Motor neuron (in vitro differentiated cells): ENCODE results near the gene AHNAK2. TPM values are rescaled to one million over a fixed set of nuclear protein-coding genes. Genes with fewer than 3 reads are reported as not detected.
"Not testable (repeated sequence)": the region's sequence is repeated elsewhere in the genome, so short reads cannot be mapped to it uniquely, and the experiment has no call there.

Experiments
- ATAC-seq, 8 experiments: fragments of 200-7000 bp; cut with Tn5 transposase; replicated peaks in 6 of 8; 2 replicates each; pipeline ENCODE4 v1.8.0; 2021; ENCODE audit warnings: mild to moderate bottlenecking in 8 of 8, moderate library complexity in 8 of 8
- H3K27ac ChIP-seq, 2 donors: fragments of 250-450 bp; sonication (Bioruptor Pico); 2 replicates each; pipeline ENCODE4 v1.9.0; 2021; ENCODE audit warnings: antibody characterized with exemption in 2 of 2, mild to moderate bottlenecking in 2 of 2, moderate library complexity in 1 of 2
- H3K4me1 ChIP-seq, 2 donors: fragments of 250-450 bp; sonication (Bioruptor Pico); replicated peaks in 1 of 2; 2 replicates each; pipeline ENCODE4 v1.6.1; 2021; ENCODE audit warnings: antibody characterized with exemption in 2 of 2, mild to moderate bottlenecking in 2 of 2, moderate library complexity in 1 of 2
- H3K4me3 ChIP-seq, 5 donors: fragments of 250-450 bp; sonication (Bioruptor Pico); 2 replicates each; pipeline ENCODE4 v1.9.0; 2021; ENCODE audit warnings: antibody characterized with exemption in 5 of 5, mild to moderate bottlenecking in 5 of 5, moderate library complexity in 4 of 5
- WGBS, 10 experiments: fragments of 450-650 bp; shearing (Covaris generic); methylation state at CpG; one replicate each; pipeline ENCODE4 v1.0.0; 2022; 5-methylcytosine and 5-hydroxymethylcytosine counted together
- in situ Hi-C, 9 experiments: fragments of 400-800 bp; cut with MboI; loops; one replicate each; pipeline ENCODE4 v1.15.0; 2021; ENCODE audit warnings: low sequenced_read_pairs in 9 of 9, low pct_unique_long_range_greater_than_20kb in 2 of 9; ENCODE audit not compliant: unreplicated experiment in 9 of 9
- total RNA-seq, 8 experiments: library from RNA; unstranded; fragments of 300-600 nt; gene quantifications; 2 replicates each; pipeline versions ENCODE4 v1.2.3 to v1.2.4, GENCODE V29; 2022

Gene AHNAK2
- total RNA-seq, result 10 to 100 TPM in 2 of 8 experiments, 1 to 10 TPM in 6; 1.1 to 34.2 (median 1.5) TPM

DNA sequence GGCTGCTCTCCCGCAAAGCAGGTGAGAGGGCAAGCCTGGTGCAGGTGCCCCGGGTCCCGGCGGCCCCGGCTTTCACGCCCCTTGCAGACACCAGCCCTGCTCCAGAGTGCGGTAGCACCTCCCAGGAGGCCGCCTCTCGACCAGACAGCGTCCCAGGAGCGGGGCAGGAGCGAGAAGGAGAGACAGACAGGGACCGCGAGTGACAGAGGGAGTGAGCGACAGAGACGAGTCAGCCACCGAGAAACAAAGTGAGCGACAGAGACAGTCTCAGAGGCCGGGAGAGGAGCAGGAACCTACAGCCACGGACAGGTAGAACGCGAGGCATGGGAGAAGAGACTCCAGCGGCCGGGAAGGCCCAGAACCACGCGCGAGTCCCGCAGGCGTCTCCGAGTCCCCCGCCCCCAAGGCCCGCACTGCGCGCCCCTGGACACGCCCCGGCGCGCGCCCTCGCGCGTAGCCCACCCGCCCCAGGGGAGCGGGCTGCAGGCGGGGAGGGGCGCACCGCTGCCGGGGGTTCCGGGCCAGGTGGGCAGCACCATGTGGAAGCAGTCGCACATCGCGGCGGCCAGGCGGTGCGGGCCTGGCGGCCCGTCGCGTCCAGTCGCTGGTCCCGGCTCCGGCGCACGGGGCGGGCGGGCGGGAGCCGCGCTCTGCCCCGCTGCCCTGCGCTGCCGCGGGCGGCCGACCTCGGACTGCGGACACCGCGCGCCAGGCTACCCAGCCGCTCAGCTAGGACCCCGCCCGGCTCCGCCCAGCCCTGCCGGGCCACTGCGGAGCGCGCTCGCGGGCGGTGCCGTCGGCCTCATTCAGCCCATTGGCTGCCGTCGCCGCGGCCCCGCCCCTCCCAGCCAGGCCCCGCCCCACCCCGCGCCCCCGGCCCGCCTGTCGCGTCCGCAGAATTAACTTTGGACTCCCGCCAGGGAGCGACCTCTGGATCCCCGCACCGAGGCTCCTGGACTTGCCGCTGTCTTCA is at the start of gene AHNAK2:
TSS of gene AHNAK2 (minus strand) at position 694 of the 973 bp plus-strand sequence. CDS start at position 557, 137 bp downstream.
- Histone ChIP-seq H3K4me1 (peaks cover 8 to 31% of the 10 kb centered on the region in 2 donors), H3K27ac (no peak within 1 kb of the TSS), H3K4me3 (peak within 1 kb of the TSS; percentile 36 to 49 (median 40))
- 2 to 100% methylated on average over 1 to 7 of the region's 111 CpGs; no CpG with 5 or more reads in 8 of the 10 experiments for WGBS, 10 experiments
- peak; percentile 66 to 91 (median 86) for ATAC-seq
- in situ Hi-C loops, result loop anchor here in 2 of 9 experiments (10.0 kb wide), 1 partner anchor 67 kb away; no protein-coding TSS in a partner anchor

DNA sequence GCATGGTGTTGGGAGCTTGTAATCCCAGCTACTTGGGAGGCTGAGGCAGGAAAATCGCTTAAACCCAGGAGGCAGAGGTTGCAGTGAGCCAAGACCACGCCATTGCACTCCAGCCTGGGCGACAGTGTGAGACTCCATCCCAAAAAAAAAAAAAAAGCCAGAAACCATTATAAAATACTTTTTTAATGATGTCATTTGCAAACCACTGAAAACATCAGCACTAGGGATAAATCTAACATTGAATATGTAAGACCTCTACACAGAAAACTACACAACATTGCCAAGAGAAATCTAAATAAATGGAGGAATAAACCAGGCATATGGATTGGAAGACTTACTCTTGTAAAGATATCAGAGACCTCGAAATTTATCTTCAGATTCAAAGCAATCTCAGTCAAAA is 49.5 kb upstream of the AHNAK2 start:
- peak in 1 of 8 experiments; percentile 9 for ATAC-seq
- H3K4me3 ChIP-seq, H3K27ac ChIP-seq: not testable (repeated sequence)
- in situ Hi-C loops, result loop anchor here in 1 of 9 experiments (25.0 kb wide), 1 partner anchor 115 kb away; the partner anchor contains the start of gene PLD4
- 40 to 85% (median 68%) methylated on average over 1 to 4 of the region's 4 CpGs; no CpG with 5 or more reads in 1 of the 10 experiments for WGBS, 10 experiments
- H3K4me1 ChIP-seq, result peaks cover 10 to 12% of the 10 kb centered on the region in 2 donors

DNA sequence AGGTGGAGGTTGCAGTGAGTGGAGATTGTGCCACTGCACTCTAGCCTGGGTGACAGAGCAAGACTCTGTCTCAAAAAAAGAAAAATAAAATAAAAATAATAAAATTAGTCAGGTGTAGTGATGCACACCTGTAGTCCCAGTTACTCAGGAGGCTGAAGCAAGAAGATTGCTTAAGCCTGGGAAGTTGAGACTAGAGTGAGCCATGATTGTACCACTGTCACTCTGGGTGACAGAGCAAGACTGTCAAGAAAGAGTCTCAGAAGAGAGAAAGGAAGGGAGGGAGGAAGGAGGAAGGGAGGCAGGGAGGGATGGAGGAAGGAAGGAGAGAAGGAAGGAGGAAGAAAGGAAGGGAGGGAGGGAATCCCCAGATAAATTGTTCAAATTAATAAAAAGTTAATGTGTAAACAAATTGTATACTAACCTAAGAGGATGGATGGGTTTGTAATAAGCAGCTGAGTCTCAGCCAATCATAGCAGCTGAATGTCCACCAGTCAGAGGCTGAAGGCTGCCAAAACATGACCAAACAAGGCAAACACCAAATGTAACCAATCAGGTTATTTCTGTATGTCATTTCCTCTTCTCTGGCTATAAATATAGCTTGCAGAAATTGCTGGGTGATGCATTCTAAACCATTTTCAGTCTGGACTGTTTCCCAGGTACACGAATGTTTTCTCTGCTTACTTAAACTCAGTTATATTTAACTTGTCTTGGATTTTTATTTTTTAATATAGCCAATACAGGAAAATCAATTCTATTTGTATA is 48.8 kb upstream of the AHNAK2 start:
- Histone ChIP-seq H3K27ac (no peak overlapping the region), H3K4me3 (no peak overlapping the region), H3K4me1 (peaks cover 15 to 16% of the 10 kb centered on the region in 2 donors)
- 20 to 100% (median 60%) methylated on average over 1 of the region's 1 CpG; no CpG with 5 or more reads in 3 of the 10 experiments for WGBS, 10 experiments
- in situ Hi-C loops, result loop anchor here in 1 of 9 experiments (25.0 kb wide), 1 partner anchor 115 kb away; the partner anchor contains the start of gene PLD4
- peak in 1 of 8 experiments; percentile 46 for ATAC-seq

DNA sequence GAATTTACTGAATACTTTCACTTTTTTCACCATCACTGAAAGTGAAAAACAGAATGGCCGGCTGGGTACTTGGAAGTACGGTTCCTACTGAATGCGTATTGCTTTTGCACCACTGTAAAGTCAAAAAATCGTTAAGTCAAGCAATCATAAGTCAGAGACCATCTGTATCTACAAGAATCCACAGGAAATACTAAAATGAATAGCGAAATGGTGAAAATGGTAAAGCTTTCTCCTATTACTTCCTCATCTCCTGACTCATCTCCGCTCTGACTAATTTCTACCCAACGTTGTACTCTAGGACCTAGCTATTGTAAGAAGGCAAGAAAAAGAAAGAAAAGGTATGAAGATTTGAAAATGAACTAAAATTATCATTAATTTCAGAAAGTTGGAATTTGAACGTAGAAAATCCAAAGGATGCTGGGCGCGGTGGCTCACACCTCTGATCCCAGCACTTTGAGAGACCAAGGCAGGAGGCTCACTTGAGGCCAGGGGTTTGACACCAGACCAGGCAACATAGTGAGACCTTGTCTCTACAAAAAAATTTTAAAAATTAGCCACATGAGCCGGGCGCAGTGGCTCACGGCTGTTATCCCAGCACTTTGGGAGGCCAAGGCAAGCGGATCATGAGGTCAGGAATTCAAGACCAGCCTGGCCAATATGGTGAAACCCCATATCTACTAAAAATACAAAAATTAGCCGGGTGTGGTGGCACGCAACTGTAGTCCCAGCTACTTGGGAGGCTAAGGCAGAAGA is 48.0 kb upstream of the AHNAK2 start:
- peaks cover 16% of the 10 kb centered on the region in 2 donors for H3K4me1 ChIP-seq
- in situ Hi-C loops, result loop anchor here in 1 of 9 experiments (25.0 kb wide), 1 partner anchor 114 kb away; the partner anchor contains the start of gene PLD4
- H3K27ac ChIP-seq, result no peak overlapping the region
- 68 to 90% (median 81%) methylated on average over 4 to 14 of the region's 16 CpGs for WGBS, 10 experiments
- no peak for ATAC-seq
- no peak overlapping the region for H3K4me3 ChIP-seq

DNA sequence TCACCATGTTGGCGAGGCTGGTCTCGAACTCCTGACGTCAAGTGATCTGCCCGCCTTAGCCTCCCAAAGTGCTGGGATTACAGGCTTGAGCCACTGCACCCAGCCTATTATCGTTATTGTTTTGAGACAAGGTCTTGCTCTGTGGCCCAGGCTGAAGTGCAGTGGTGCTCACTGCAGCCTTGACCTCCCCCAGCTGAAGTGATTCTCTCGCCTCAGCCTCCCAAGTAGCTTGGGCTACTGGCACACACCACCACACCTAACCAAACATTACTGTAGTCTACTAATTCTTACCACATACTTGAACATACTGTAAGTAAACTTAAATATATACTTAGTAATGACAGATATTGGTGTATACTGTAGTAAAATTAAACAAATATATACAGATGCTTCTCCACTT is 47.3 kb upstream of the AHNAK2 start:
- H3K4me3 ChIP-seq, result no peak overlapping the region
- peaks cover 14% of the 10 kb centered on the region in 2 donors for H3K4me1 ChIP-seq
- 93 to 100% (median 98%) methylated on average over 1 to 6 of the region's 6 CpGs; no CpG with 5 or more reads in 4 of the 10 experiments for WGBS, 10 experiments
- no peak overlapping the region for H3K27ac ChIP-seq
- no peak for ATAC-seq
- in situ Hi-C loops, result loop anchor here in 1 of 9 experiments (25.0 kb wide), 1 partner anchor 113 kb away; the partner anchor contains the start of gene PLD4

DNA sequence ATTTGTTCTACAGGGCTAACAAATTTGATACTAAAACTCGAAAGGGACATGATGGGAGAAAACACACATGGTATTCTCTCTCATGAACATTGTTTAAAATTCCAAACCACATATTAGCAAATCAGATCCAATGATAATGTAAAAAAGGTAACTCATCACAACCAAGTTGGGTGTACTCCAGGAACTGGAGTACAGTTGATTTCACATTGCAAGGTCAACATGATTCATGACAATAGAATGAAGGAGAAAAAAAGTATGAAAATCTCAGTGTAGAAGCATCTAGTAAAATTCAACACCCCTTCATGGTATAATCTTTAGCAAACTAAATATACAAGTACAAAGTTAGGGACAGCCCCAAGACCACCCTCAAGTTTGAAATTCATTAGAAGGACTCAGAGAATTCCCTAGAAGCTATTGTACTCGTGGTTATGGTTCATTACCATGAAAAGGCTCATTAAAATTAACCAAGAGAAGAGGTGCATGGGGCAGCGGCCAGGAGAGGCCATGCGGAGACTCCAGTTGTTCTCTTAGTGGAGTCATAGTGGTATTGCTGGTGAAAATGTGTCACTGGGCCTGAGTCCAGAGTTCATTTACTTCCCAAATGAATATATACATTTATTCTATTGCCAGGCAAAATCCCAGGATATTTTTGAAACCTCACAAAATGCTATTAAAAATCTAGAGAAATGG is 45.8 kb upstream of the AHNAK2 start:
- H3K27ac ChIP-seq, result no peak overlapping the region
- peak in 1 of 8 experiments; percentile 1 for ATAC-seq
- 0 to 83% (median 44%) methylated on average over 1 to 3 of the region's 4 CpGs; no CpG with 5 or more reads in 1 of the 10 experiments for WGBS, 10 experiments

DNA sequence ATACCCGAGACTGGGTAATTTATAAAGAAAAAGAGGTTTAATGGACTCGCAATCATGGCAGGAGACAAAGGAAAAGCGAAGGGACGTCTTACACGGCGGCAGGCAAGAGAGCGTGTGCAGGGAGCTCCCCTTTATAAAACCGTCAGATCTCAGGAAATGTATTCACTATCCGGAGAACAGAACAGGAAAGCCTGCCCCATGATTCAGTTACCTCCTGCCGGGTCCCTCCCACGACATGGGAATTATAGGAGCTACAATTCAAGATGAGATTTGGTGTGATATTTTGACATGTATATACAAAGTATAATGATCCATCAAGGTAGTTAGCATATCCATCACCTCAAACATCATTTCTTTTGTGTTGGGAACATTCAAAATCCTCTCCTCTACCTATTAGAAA is 45.0 kb upstream of the AHNAK2 start:
- no peak for ATAC-seq
- 40 to 93% (median 73%) methylated on average over 1 to 10 of the region's 11 CpGs; no CpG with 5 or more reads in 1 of the 10 experiments for WGBS, 10 experiments
- H3K4me3 ChIP-seq, result no peak overlapping the region
- in situ Hi-C loops, result no loop called here
- no peak overlapping the region for H3K27ac ChIP-seq
- H3K4me1 ChIP-seq, result peaks cover 17 to 18% of the 10 kb centered on the region in 2 donors

More for the DNA sequence above, 45.8 kb upstream of the AHNAK2 start:
- in situ Hi-C loops, result no loop called here
- no peak overlapping the region for H3K4me3 ChIP-seq
- peaks cover 13 to 17% of the 10 kb centered on the region in 2 donors for H3K4me1 ChIP-seq

DNA sequence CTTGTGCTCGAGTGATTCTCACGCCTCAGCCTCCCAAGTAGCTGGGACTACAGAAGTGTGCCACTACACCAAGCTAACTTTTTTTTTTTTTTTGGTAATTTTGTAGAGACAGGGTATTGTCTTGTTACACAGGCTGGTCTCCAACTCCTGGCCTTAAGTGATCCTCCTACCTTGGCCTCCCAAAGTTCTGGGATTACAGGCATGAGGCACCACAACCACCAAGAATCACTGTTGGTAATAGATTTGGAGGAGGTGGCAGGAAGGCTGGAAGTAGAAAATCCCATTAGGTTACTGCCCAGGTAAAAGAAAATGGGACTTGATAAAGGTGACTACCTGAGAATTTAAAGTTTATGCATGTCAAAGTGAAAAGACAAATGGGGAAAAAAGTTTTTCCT is 44.1 kb upstream of the AHNAK2 start:
- H3K4me1 ChIP-seq, result peaks cover 17 to 18% of the 10 kb centered on the region in 2 donors
- H3K27ac ChIP-seq, result peak overlapping the region in 1 of 2 donors; percentile 72
- WGBS, 10 experiments, result 33 to 100% (median 60%) methylated on average over 1 to 2 of the region's 2 CpGs; no CpG with 5 or more reads in 4 of the 10 experiments
- H3K4me3 ChIP-seq, result peak overlapping the region in 4 of 5 donors; percentile 58 to 78 (median 65)
- no peak for ATAC-seq
- in situ Hi-C loops, result no loop called here

DNA sequence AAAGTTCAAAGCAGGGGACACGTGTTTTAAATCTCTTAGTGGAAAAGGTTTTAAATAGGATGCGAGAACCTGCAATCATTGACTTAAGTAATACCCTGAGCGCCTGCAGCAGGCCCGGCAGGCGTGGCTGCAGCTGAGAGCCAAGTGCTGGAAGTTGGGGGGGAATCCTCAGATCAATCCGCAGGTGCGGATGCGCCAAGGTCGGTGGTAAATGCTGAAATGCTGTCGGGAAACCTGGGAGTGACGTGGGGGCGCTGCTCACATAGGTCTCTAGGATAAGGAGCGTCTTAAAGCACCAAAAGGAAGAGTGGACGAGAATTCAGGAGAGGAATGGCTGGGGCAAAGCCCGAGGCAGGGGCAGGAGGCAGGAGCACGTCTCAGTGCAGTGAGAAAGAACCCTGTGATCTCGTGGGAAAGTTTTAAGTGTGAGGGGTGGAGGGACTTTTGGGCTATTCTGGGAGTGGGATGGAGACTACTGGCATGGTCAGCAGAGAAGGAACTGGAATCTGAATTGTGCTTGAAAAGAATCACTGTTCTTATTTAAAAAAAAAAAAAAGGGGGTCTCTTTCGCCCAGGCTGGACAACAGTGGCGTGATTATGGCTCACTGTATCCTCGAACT is 43.6 kb upstream of the AHNAK2 start:
- Histone ChIP-seq H3K27ac (peak overlapping the region; percentile 64 to 72), H3K4me3 (peak overlapping the region; percentile 58 to 78 (median 64)), H3K4me1 (peaks cover 17 to 18% of the 10 kb centered on the region in 2 donors)
- ATAC-seq, result peak; percentile 1 to 21 (median 10)
- in situ Hi-C loops, result no loop called here
- 0 to 46% (median 11%) methylated on average over 2 to 17 of the region's 20 CpGs for WGBS, 10 experiments

DNA sequence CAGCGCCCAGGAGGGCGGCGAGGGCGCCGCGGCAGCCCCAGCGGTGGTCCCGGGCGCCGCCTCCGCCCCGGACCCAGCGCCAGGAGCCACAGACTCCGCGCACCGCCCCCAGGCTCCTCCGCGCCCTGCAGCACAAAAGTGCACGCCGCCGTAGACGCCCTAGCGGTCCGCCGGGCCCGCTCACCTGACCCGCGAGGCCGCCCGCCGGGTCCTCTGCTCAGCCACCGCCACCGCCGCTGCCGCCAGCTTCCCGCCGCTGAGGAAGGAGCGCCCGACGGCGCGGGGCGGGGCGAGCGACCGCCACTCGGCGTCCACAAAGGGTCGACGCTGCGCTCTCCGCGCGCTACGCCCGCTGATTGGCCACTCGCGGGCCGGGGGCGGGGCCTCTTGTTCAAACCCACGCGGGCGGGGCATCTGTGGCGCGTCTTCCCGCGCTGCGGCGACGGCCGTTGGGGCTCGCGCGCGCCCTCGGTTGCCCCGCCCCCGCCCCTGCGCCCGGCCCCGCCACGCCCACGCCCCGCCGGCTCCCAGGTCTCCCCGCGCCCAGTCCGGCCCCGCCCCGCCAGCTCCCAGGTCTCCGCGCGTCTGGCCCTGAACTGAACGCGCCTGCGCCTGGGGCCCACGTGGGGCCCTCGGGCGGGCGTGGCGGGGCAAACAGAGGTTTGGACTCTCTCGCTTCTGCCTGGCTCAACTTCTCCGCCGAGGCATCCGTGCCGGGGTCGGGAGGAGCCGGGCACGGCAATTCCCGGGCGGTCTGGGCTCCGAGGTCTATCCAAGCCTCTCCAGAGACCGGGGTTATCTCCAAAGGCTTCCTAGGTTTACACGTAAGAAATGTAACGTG is 42.9 kb upstream of the AHNAK2 start, which contains the start of gene CDCA4:
TSS of gene CDCA4 (minus strand) at position 269 of the 841 bp plus-strand sequence. CDS start 9,154 bp downstream, outside the sequence.
- in situ Hi-C loops, result no loop called here
- 0 to 16% (median 1%) methylated on average over 2 to 12 of the region's 115 CpGs; no CpG with 5 or more reads in 6 of the 10 experiments for WGBS, 10 experiments
- ATAC-seq, result peak; percentile 74 to 92 (median 90)
- peaks cover 17 to 18% of the 10 kb centered on the region in 2 donors for H3K4me1 ChIP-seq
- peak within 1 kb of the TSS; percentile 63 to 78 (median 67) for H3K4me3 ChIP-seq
- H3K27ac ChIP-seq, result peak within 1 kb of the TSS; percentile 64 to 85
